Erythroblast (primary cell): Measurements from ENCODE around the gene AP2A2.

Experiments used
- GATA1 ChIP-seq: IDR thresholded peaks from 2 replicates; pipeline ENCODE4 v1.6.1; 2011; ENCODE audit warnings: low read depth, mild to moderate bottlenecking, control low read depth, low read length, moderate library complexity
- POLR2A ChIP-seq: IDR thresholded peaks from 2 replicates; pipeline ENCODE4 v1.6.1; 2011; ENCODE audit warnings: mild to moderate bottlenecking, low read length

DNA sequence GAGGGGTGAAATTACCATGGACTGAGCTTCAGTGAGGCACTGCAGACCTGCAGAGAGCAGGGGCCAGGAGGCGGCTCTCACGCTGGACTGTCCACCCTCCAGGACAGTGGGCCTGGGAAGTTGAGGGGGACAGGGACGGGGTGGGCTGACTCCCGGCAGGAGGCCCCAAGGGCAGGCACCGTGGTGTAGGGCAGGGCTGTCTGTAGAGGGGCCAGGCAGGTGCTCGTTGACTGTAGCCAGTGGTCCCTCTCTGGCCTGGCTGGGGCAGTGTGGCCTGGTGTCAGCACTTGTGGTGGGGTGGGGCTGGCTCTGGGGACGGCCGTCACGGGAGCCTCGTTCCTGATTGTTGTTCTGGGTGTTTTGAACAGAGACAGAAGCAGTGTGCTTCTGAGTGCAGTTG lies 64.4 kb downstream of the AP2A2 start:
- TF ChIP-seq POLR2A: no peak
- TF ChIP-seq GATA1: no peak
